ENCODE results near the gene ANO1.

ANO1 gene

GRCh38 chr11:70230151-70230839, 152.2 kb downstream of the ANO1 start:
- no peak for TF ChIP-seq CTCF (IDR thresholded peaks at IDR 0.05)

GRCh38 chr11:70230840-70231710, 153.0 kb downstream of the ANO1 start:
- no peak for TF ChIP-seq CTCF (IDR thresholded peaks at IDR 0.05)

- TF ChIP-seq CTCF (IDR thresholded peaks at IDR 0.05), result no peak
Observed at GRCh38 chr11:70233034-70233433, 154.9 kb downstream of the ANO1 start.

GRCh38 chr11:70233511-70233934, 155.4 kb downstream of the ANO1 start:
- TF ChIP-seq CTCF (IDR thresholded peaks at IDR 0.05), result no peak

- TF ChIP-seq CTCF (IDR thresholded peaks at IDR 0.05), result no peak
Observed at GRCh38 chr11:70233962-70234361, 155.8 kb downstream of the ANO1 start.
